DMS114 treated with DMSO at 0.1 percent for 48 hours (cell line): ENCODE measurements around the gene MAP3K4.

Experiments
- DNase-seq: peaks from one replicate; lab custom pipeline; 2025; ENCODE audit not compliant: unreplicated experiment; lab: John Stamatoyannopoulos, UW

Gene MAP3K4

DNA sequence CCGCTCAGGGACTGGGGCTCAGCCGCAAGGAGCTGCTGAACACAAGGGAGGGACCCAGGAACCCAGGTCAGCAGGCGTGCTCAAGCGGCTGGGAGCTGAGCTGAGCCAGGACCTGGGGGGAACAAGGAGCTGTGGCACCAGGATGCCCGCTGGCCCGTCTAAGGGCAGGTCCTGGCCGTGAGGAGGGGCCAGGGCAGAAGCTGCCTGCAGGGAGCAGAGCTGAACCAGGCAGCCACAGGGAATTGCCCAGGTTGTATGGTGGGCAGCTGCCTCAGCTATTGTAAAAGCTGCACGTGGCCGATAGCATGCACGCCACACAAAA is 148.9 kb downstream of the MAP3K4 start:
- DNase-seq, result no peak

GRCh38 chr6:161141173-161141572 is 149.6 kb downstream of the MAP3K4 start:
- DNase-seq, result no peak

GRCh38 chr6:161142957-161143296 is 151.4 kb downstream of the MAP3K4 start:
- no peak for DNase-seq

DNA sequence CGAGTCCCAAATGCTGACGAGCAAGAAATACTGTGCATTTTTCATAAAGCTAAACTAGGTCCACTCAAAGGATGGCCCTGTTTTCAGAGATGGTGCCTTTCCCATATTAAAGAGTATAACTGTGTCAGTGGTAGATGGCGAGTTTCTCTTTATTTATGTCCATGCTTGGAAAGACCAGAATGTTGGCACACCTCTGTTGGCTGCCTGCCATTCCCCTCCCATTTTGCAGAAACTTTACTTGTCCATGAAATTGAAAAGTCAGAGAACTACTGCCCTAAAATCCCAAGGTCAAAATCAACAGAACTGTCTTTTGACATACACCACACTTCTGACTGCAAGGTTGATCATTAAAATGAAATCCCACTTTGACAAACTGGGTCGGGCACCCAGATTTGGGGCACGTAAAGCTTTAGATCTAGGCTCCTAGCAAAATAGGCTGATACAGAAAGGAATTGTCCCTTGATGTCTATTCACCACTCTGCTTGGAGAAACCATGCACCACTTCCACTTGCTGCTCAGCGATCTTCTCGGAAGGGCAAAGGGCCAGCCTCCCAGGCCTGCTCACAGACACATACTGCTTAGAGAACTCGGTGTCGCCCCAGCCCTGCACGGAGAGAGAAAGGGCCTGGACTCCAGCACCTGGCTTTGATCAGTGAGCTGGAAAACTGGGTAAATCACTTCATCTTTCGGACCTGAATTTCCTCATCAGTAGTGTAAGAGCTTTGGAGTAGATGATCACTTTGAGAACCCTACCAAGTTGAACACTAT is 152.3 kb downstream of the MAP3K4 start:
- DNase-seq, result no peak

GRCh38 chr6:161150136-161150535 is 158.6 kb downstream of the MAP3K4 start:
- DNase-seq, result no peak

DNA sequence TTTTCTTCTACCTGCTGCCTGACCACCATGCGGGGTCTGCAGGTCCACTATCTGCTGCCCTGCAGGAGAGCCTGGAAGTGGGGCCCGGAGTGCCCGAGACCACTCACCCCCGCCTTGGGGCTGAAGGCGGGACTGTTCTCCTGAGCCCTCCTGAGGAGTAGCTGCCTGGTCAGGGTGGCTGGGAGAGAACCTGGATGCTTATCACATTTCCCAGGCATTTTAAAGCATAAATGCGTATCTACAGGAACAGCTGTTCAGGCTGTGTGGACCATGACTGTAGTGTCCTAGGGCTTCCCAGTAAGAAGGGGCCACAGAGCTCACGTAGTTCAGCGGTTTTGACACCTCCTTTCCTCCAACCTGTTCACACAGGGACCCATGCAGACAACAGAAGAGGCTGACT is 159.0 kb downstream of the MAP3K4 start:
- DNase-seq, result no peak

DNA sequence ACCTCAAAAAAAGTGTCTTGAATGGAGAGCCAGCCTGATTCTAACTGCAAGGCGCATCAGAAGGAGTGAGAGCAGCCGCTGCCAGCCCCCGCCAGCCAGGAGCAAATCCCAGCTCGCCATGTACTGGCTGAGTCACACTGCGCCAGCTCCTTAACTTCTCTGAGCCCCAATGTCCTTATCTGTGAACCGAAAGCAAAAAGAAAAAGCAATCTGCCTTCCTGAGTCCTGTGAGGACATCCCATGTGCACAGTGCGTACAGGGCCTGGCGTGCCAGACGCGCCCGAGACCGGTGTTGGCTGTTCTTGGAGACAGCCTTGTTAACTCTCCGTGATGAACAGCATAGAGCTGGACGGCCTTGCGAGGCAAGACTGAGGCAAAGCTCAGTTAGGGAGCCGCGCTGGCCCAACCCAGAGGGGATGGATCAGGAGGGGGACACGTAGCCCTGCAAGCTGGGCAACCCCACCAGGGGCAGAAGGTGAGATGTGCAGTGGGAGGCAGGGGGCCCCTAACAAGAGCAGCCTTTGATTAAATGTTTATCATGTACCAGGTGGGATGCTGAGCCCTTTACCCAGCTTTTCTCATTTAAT is 159.6 kb downstream of the MAP3K4 start:
- no peak for DNase-seq

DNA sequence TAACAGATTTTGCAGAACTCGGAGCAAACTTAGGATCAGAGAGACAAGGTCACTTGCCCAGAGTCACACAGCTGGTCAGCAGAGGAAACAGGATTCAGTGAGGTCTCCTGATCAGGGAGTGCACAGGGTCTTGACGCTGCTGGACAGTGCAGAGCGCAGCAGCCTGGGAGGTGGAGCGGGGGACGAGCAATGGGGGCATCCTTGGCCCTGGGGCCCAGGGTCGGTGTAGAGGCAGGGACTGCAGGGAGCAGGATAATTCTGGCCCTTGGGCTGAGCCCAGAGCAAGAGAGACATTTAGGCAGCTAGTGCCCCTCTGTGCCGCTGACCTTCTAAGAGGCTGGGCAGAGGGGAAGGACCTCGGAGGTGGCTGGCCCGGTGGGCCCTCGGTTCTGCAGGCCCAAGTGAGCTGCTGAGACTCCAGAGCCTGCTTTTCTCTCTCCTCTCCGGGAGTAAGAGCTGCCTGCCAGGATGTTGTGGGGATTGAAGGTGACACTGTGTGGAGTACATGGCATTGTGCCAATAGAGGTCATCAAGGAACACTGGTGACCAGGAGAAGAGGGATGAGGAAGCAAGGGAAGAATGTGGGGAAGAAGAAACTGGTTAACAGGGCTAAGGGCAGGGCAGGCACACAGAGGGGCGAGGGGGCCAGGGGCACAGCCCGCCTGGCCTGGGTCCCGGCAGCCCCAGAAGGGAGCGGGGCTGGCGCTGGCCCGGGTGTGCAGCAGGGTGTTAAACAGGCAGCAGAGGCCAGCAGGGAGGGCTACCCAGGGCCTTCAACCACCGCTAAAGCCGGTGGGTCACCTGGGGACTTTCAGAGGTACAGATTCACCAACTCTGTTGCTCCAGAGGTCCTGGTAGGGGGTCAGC is 160.3 kb downstream of the MAP3K4 start:
- no peak for DNase-seq

- no peak for DNase-seq
Measured at GRCh38 chr6:161152527-161152862, 160.9 kb downstream of the MAP3K4 start.

DNA sequence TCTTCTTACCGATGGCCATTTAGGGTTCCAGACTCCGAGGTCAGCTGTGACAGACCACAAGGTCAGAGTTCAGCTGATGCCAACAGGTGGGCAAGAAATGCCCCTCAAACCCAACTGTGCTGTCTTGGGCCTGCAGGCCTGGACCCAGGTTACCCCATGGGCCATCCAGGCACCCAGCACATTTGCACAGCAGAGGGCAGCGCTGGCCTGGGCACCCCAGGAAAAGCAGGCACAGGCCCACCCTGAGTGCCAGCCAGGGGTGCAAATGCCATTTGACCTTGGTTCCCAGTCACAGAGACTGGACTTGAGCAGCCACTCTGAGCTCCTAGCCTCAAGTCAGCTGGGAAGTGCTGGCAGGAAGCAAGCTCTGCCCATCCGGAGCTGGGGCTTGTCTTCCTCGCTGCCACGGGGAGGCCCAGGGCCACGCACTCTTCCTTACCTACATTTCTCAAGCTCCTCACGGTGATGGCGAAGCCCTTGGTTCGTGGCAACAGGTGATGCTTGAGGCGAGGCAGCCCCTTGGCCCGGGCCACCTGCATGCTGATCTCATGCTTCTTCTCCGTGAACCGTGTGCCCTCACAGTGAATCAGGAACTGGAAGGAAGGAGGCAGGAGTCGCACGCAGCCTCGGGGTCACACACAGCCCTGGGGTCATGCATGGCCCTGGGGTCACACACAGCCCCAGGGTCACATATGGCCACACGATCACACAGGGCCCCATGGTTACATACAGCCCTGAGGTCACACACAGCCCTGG is 161.5 kb downstream of the MAP3K4 start:
- no peak for DNase-seq

- DNase-seq, result no peak
Measured at GRCh38 chr6:161153725-161154124, 162.2 kb downstream of the MAP3K4 start.

GRCh38 chr6:161154796-161155335 is 163.3 kb downstream of the MAP3K4 start:
- no peak for DNase-seq

GRCh38 chr6:161161121-161161520 is 169.6 kb downstream of the MAP3K4 start:
- no peak for DNase-seq

DNA sequence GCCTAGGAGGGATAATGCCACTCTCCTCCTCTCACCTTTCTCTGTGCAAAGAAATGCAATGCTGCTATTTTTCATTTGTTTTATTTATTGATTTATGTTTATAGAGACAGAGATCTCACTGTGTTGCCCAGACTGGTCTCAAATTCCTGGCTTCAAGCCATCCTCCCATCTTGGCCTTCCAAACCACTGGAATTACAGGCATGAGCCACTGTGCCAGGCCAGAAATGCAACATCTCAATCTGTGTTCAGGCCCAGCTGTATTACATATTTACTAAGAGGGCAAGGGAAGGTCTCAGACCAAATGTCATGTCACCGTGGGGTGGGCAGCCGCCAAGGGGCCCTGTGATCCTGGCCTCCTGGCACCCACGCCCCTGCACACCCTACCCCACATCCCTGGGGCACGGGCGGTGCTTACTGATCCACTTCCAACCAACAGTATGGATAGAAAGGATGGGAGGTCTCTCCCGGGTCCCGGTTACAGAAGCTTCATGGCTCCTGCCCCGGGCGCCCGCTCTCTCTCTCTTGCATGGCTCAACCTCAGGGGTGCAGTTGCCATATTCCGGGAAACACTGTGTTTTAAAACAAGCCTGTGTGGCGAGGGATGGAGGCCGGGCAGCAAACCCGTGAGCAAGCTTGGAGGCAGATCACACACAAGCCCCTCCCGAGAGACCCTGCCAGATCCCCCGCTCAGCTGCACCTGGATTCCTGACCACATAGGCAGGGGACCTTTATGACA is 170.5 kb downstream of the MAP3K4 start:
- no peak for DNase-seq

- DNase-seq, result no peak
Measured at GRCh38 chr6:161162722-161163121, 171.2 kb downstream of the MAP3K4 start.

GRCh38 chr6:161163466-161164181 is 172.1 kb downstream of the MAP3K4 start:
- no peak for DNase-seq

DNA sequence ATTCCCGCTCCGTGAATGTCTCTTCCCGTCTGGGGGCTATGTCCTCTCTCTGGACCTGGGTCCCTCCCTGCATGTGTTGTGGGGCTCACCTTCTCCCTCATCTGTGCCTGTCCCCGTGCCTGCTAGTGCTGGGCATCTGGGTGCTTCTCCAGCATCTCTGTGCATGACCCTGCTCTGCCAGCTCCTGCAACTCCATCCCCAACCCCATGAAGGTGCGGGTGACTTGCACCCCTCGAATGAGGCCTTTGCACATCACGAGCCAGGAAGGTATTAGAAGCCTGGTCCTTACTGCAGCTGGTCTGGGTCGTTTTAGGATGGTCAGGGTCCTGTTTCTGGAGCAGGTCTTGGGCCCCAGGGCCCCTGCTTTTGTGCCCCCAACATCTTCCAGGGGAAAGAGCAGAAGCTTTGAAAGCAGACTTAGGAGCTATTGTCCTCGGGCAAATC is 172.6 kb downstream of the MAP3K4 start:
- DNase-seq, result no peak

DNA sequence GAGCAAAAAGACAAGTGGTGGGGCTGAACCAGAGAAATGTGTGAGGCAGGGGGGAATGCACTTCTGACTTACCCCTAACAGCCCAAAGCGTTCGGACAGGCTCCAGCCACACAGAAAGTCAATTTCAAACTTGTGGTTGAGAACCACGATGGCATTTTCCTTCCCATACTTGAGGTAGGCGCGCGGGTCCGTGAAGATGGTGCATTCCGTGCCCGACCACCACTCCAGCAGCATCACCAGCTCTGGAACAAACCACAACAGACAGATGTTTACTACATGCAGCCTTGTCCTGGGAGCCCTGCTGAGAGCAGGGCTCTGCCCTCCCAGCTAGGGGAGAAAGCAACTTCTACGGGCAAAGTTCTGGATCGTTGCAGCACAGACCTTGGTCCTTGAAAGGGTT is 174.6 kb downstream of the MAP3K4 start:
- no peak for DNase-seq

DNA sequence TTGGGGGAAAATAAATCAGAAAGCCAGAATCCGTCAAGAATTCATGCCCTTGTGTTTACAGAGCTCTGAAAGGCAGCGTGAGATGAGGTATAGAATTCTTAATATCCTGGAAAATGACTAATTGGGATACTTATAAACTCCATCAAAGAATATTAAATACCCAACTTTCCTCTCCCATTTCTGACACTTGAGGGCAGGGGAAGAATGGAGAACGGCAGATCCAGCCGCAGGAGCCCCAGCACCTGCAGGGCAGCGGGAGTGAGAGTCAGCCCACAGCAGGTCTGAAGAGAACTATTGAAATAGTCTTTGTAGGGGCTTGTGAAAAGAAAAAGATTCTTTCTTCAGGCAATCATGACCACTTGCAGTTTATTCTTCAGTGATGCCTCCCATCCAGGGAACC is 175.1 kb downstream of the MAP3K4 start:
- no peak for DNase-seq
